Bronchial epithelial cell (primary cell): ENCODE data around the gene FHOD3. TPM values are rescaled to one million over a fixed set of nuclear protein-coding genes. Genes with fewer than 3 reads are reported as not detected.

Experiments used
- DNase-seq: peaks from one replicate; pipeline ENCODE4 v3.0.0-alpha.2; 2010; ENCODE audit warnings: low read depth
- FAIRE-seq: peaks from 2 replicates; lab custom pipeline; 2011; peaks lifted over from hg19 to GRCh38; lab: Jason Lieb, UNC
- H3K27me3 ChIP-seq: 2 replicates; pipeline ENCODE4 v1.5.1; 2011; ENCODE audit warnings: low read length; ENCODE audit not compliant: control insufficient read depth, insufficient read depth
- H3K36me3 ChIP-seq: 2 replicates; pipeline ENCODE4 v1.5.1; 2011; ENCODE audit warnings: low read length; ENCODE audit not compliant: control insufficient read depth, insufficient read depth
- H3K4me3 ChIP-seq: 2 replicates; pipeline ENCODE4 v1.5.1; 2011; ENCODE audit warnings: mild to moderate bottlenecking, low read depth, low read length, control low read depth
- total RNA-seq: library from RNA; depleted of rRNA; stranded (reverse); fragments of >200 nt; gene quantifications from 2 replicates; pipeline ENCODE4 v1.2.1, GENCODE V29; 2014
- TF ChIP-seq, protein P1 (sequence below): IDR thresholded peaks from 2 replicates; pipeline ENCODE4 v1.5.1; 2011; ENCODE audit warnings: mild to moderate bottlenecking, moderate library complexity, low read length, control low read depth, inconsistent platforms; ENCODE audit not compliant: insufficient read depth, severe bottlenecking

The FHOD3 gene
- total RNA-seq, 1 donor from 2014 or later = 15.8 TPM

DNA sequence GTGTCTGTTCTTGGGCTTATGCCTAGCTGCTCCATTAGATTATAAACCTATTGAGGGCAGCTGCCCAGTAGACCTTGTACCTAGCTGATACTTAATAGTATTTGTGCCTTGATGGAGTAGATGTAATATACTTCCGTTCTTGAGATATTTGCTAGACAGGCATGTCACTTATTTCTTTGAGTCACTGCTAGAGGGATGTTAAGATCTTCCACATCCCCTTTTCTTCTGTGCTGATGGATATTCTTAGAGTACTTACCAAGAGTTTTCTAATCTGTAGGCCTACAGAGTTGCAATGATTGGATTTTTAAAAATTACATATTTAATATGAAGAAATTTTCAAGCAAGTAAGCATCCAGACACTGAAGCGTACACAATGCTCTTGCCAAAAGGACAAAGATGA is 304.6 kb downstream of the FHOD3 start:
- H3K36me3 ChIP-seq = peaks cover 4% of the 10 kb centered on the region

DNA sequence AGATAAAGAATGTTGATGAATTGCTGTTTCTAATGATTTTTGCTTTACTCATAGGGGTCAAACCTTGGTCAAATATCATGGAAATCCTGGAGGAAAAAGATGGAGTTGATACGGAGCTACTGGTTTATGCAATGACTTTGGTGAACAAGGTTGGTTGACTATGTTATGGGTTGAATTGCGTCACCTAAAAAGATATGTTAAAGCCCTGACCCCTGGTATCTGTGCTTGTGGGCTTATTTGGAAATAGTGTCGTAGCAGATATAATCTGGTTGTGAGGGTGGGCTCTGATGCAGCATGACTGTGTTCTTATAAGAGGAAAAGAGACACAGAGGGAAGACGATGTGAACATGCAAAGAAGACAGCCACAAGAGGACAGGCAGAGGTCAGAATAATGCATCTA is 305.1 kb downstream of the FHOD3 start:
- DNase-seq (no peak), FAIRE-seq (no peak)
- no peak overlapping the region for H3K4me3 ChIP-seq
- TF ChIP-seq, protein P1, sequence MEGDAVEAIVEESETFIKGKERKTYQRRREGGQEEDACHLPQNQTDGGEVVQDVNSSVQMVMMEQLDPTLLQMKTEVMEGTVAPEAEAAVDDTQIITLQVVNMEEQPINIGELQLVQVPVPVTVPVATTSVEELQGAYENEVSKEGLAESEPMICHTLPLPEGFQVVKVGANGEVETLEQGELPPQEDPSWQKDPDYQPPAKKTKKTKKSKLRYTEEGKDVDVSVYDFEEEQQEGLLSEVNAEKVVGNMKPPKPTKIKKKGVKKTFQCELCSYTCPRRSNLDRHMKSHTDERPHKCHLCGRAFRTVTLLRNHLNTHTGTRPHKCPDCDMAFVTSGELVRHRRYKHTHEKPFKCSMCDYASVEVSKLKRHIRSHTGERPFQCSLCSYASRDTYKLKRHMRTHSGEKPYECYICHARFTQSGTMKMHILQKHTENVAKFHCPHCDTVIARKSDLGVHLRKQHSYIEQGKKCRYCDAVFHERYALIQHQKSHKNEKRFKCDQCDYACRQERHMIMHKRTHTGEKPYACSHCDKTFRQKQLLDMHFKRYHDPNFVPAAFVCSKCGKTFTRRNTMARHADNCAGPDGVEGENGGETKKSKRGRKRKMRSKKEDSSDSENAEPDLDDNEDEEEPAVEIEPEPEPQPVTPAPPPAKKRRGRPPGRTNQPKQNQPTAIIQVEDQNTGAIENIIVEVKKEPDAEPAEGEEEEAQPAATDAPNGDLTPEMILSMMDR = no peak
- no peaks in the 10 kb centered on the region for H3K27me3 ChIP-seq
- peaks cover 4% of the 10 kb centered on the region for H3K36me3 ChIP-seq

More for the DNA sequence above, 304.6 kb downstream of the FHOD3 start:
- Histone ChIP-seq H3K27me3 (no peaks in the 10 kb centered on the region), H3K4me3 (no peak overlapping the region)
- DNase-seq (no peak), FAIRE-seq (no peak)
- TF ChIP-seq, protein P1 = no peak

- no peak for DNase-seq
- Histone ChIP-seq H3K27me3 (no peaks in the 10 kb centered on the region), H3K36me3 (peaks cover 3% of the 10 kb centered on the region), H3K4me3 (no peak overlapping the region)
- FAIRE-seq = no peak
- TF ChIP-seq, protein P1 = no peak
Measured at GRCh38 chr18:36608107-36608506, 310.6 kb downstream of the FHOD3 start.

GRCh38 chr18:36610258-36610657 is 312.7 kb downstream of the FHOD3 start:
- FAIRE-seq (no peak), DNase-seq (no peak)
- no peak overlapping the region for H3K4me3 ChIP-seq
- peaks cover 4% of the 10 kb centered on the region for H3K36me3 ChIP-seq
- no peaks in the 10 kb centered on the region for H3K27me3 ChIP-seq
- TF ChIP-seq, protein P1 = no peak

GRCh38 chr18:36610661-36611060 is 313.1 kb downstream of the FHOD3 start:
- H3K4me3 ChIP-seq = no peak overlapping the region
- H3K27me3 ChIP-seq = no peaks in the 10 kb centered on the region
- FAIRE-seq = no peak
- TF ChIP-seq, protein P1 = no peak
- H3K36me3 ChIP-seq = peaks cover 4% of the 10 kb centered on the region
- no peak for DNase-seq

GRCh38 chr18:36613069-36613468 is 315.6 kb downstream of the FHOD3 start:
- FAIRE-seq (no peak), DNase-seq (no peak)
- H3K27me3 ChIP-seq = no peaks in the 10 kb centered on the region
- TF ChIP-seq, protein P1 = no peak
- no peak overlapping the region for H3K4me3 ChIP-seq
- peaks cover 4% of the 10 kb centered on the region for H3K36me3 ChIP-seq
